ENCODE results near the gene PIEZO2.

DNA sequence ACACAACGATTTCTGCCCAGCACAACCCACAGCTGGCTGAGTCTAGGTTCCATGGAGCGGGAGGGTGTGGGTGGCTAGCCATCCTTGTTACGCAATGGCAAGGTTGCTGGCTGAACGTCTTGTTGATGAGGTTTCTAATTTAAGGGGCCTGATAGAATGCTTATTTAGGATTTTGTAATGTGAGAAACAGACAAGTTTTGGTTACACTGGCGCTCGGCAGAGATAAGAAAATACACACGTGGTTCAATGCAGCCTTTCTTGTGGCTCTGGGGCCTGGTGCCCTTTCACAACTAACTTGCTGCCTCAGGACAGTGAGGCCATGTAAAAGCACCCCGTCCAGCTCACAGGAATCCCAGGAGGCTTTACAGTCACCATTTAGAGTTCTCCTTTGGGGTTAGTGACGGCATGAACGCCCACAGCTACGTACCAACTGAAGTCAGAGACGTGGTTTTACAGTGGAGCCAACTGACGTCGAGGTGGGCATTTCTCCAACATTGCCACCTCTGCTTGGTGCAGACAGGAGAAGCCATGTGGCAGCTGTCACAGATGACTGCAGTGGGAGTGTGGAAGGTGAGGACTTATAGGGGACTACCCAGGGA is 29.7 kb upstream of the PIEZO2 start:
- TF ChIP-seq, protein P1, sequence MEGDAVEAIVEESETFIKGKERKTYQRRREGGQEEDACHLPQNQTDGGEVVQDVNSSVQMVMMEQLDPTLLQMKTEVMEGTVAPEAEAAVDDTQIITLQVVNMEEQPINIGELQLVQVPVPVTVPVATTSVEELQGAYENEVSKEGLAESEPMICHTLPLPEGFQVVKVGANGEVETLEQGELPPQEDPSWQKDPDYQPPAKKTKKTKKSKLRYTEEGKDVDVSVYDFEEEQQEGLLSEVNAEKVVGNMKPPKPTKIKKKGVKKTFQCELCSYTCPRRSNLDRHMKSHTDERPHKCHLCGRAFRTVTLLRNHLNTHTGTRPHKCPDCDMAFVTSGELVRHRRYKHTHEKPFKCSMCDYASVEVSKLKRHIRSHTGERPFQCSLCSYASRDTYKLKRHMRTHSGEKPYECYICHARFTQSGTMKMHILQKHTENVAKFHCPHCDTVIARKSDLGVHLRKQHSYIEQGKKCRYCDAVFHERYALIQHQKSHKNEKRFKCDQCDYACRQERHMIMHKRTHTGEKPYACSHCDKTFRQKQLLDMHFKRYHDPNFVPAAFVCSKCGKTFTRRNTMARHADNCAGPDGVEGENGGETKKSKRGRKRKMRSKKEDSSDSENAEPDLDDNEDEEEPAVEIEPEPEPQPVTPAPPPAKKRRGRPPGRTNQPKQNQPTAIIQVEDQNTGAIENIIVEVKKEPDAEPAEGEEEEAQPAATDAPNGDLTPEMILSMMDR (IDR thresholded peaks at IDR 0.05 in 8 of 11, conservative IDR thresholded peaks at IDR 0.05 in 3 of 11) = no peak
- TF ChIP-seq POLR2A (IDR thresholded peaks at IDR 0.05) (no peak), POLR2AphosphoS5 (IDR thresholded peaks at IDR 0.05) (no peak)

Data from spleen (tissue), 7 donors.